Fibroblast of villous mesenchyme (primary cell): ENCODE data around the gene CRYGS. TPM values are rescaled to one million over a fixed set of nuclear protein-coding genes. Genes with fewer than 3 reads are reported as not detected.
A peak's percentile ranks its signal among the peaks of the same experiment; 100 is the strongest.

ENCODE experiments used
- DNase-seq: peaks from one replicate; pipeline ENCODE4 v3.0.0-alpha.2; 2010; ENCODE audit warnings: low read depth
- H3K4me3 ChIP-seq: 2 replicates; pipeline ENCODE4 v1.5.1; 2011; ENCODE audit warnings: low read depth, mild to moderate bottlenecking, low read length
- total RNA-seq: library from RNA; depleted of rRNA; stranded (reverse); fragments of >200 nt; gene quantifications from 2 replicates; pipeline ENCODE4 v1.2.3, GENCODE V29; 2012
- TF ChIP-seq, protein P1 (sequence below): IDR thresholded peaks from 2 replicates; pipeline ENCODE4 v1.5.1; 2012; ENCODE audit warnings: low read depth, mild to moderate bottlenecking, low read length; ENCODE audit not compliant: insufficient read depth

Gene CRYGS
- total RNA-seq, 1 donor: 0.86 TPM

DNA sequence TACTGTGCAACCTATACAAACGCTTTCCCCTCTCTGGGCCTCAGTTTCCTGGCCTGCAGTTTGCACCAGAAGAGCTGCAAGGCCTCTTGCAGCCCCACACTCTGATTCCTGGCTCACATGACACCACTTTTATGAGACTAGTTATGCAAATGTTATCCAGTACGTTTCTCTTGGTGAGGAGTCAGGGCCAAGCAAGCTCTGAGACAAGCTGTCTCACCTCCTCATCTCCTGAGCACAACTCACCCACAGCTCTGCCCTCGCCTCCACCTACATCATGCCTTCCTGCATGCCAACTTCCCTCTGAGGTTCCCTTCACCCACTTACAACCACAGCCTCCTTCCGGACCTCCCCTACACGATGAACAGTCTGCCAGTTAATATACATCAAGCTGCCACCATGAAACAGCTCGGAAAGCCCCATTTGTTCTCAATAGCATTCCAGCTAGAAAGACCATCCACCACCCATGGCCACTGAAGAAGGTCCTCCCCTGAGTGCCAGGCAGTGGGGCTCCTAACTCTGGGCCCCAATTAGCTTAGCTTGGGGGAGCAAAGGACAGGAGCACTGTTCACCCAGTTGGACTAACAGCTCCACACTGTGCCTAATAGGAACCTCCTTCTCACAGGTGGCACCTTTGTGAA, 25.0 kb downstream of the CRYGS start:
- H3K4me3 ChIP-seq: no peak overlapping the region
- TF ChIP-seq, protein P1, sequence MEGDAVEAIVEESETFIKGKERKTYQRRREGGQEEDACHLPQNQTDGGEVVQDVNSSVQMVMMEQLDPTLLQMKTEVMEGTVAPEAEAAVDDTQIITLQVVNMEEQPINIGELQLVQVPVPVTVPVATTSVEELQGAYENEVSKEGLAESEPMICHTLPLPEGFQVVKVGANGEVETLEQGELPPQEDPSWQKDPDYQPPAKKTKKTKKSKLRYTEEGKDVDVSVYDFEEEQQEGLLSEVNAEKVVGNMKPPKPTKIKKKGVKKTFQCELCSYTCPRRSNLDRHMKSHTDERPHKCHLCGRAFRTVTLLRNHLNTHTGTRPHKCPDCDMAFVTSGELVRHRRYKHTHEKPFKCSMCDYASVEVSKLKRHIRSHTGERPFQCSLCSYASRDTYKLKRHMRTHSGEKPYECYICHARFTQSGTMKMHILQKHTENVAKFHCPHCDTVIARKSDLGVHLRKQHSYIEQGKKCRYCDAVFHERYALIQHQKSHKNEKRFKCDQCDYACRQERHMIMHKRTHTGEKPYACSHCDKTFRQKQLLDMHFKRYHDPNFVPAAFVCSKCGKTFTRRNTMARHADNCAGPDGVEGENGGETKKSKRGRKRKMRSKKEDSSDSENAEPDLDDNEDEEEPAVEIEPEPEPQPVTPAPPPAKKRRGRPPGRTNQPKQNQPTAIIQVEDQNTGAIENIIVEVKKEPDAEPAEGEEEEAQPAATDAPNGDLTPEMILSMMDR: no peak
- no peak for DNase-seq

DNA sequence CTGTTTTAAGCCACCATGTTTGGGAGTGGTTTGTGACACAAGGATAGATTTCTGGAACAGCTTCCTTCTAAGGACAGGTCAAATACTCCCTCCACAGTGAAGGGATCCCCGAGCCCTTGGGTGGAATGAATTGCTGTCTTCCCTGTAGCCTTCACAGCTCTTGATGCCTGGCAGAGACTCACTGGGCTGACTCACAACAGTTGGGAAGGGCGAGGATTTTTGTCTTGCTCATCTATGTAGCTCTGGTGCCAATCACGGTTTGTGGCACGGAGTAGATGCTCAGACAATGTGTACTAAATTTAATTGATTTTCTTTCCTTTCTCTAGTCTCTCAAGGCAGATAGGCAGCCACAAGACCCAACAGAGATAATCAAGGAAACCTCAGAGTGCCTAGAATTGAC, 27.0 kb downstream of the CRYGS start:
- no peak overlapping the region for H3K4me3 ChIP-seq
- TF ChIP-seq, protein P1: no peak
- DNase-seq: no peak

DNA sequence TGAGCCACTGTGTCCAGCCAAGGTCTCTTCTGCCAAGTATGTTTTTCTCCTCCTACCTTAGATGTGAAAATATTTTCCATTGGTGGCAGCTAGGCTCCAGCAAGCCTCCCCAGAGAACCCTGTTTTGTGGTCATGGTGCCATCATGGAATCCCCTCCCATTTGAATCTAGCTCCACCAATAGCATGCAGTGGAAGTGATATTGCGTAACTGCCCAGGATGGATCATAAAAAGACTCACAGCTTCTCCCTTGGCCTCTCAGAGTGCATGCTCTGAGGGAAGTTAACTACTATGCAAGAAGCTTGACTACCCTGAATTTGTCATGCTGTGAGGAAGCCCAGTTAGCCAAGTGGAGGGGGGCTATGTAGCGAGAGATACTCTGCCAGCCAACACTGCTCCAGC, 27.5 kb downstream of the CRYGS start:
- TF ChIP-seq, protein P1: no peak
- no peak for DNase-seq
- H3K4me3 ChIP-seq: no peak overlapping the region

DNA sequence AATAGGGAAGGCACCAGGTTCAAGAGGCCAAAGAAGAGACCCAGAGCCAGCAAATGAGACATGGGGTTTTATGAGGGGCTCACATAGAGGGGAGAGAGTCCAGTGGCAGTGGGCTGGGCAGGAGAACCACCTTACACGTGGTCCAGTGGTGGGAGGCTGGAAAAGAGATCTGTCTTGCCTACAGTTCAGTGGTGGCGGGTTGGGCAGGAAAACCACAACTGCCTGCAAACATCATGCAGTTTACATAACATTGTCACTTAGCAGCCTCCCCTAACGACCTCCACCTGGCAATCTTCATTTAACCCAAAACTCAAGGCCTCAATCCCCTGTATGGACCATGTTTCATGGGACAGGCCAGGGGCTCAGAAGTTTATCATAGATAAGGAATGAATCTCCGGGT, 29.1 kb downstream of the CRYGS start:
- no peak for DNase-seq
- TF ChIP-seq, protein P1: no peak
- no peak overlapping the region for H3K4me3 ChIP-seq

DNA sequence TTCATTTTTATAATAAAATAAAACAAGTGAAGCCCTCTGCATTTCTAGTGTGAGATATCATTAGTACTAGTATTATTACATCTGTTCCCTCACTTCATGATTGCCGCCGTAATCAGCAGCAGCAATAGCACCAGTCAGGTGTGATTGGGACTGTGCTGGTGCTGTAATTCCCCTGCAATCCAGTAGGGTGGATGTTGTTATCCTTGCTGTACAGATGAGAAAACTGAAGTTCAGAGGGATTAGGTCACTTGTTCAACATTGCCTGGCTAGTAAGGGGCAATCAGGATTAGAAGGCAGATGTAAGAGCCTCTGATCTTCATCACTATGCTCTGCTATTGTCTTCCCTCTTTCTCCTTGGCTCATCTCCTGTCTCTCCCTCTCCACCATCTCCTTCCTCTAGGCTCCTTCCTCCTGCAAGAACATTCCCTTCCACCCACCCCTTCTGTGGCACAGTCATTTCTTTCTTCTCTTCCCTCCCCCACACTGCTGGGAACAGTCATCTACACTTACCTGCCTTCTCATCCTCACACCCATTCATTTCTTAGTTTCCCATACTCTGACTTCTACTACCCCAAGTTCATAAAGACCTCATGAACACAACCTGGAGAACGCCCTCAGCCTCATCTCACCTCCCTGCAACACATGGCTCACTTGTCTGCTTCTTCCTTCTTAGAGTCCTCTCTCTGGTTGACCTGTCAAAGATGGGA, 29.7 kb downstream of the CRYGS start:
- DNase-seq: no peak
- H3K4me3 ChIP-seq: no peak overlapping the region
- TF ChIP-seq, protein P1: peak; percentile 50

DNA sequence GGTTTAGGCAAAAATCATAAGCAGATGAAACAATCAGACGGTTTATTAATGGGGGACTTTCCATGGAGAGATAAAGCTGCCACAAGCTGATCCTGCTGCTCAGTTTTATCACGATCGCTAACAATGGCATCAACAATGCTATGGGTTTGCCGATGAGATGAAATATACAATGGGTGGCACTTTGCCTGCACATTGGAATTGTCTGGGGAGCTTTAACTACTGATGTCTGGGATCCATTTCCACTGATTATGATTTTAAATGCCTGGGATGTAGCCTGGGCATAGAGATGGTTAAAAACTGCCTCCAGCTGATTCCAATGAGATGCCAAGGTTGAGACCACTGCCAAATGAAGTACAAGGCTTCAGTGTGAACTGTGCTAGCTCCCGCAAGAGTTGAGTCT, 30.8 kb downstream of the CRYGS start:
- H3K4me3 ChIP-seq: no peak overlapping the region
- TF ChIP-seq, protein P1: no peak
- no peak for DNase-seq
